ENCODE data around the gene TENM3.

DNA sequence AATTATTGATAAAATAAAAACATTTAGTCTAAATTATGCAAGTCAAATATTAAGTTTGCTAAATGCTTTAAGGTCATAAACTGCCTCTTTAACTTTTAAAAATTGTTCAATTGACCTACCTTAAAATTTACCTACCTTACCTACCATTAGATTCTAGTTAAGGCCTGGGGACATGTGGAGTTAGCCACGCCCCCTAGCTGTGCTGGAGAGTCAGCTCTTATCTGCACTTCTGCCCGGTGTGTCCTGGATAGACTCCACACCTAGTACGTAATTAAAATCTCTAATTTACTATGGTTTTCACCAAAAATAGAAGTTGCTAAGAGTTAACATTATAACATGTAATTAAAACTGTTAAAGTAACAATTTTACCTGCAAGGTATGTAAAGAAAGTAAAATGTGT is 22.7 kb downstream of the TENM3 start:
- no peak for TF ChIP-seq EZH2 (IDR thresholded peaks at IDR 0.05; ENCODE audit: low read length, unreplicated experiment)
- no peak for TF ChIP-seq CTCF (conservative IDR thresholded peaks at IDR 0.05; ENCODE audit: low read depth, low read length)
- no peak for TF ChIP-seq EZH2phosphoT487 (IDR thresholded peaks at IDR 0.05; ENCODE audit: borderline replicate concordance, low read length)
